Nephron progenitor cell (in vitro differentiated cells): Measurements from ENCODE around the gene PHF21B.

Source experiments
- DNase-seq: peaks from one replicate; pipeline ENCODE4 v3.0.0; 2021
- H3K27ac Mint-ChIP-seq: 2 replicates; pipeline ENCODE4 v1.8.0; 2021; ENCODE audit warnings: mild to moderate bottlenecking, moderate library complexity, mixed read lengths
- H3K27me3 Mint-ChIP-seq: 2 replicates; pipeline ENCODE4 v1.8.0; 2021; ENCODE audit warnings: mild to moderate bottlenecking, low read depth, mixed read lengths; ENCODE audit not compliant: poor library complexity
- H3K36me3 Mint-ChIP-seq: 2 replicates; pipeline ENCODE4 v1.8.0; 2021; ENCODE audit warnings: low read depth, mixed read lengths
- H3K4me1 Mint-ChIP-seq: 2 replicates; pipeline ENCODE4 v1.8.0; 2021; ENCODE audit warnings: mixed read lengths
- H3K4me3 Mint-ChIP-seq: 2 replicates; pipeline ENCODE4 v1.8.0; 2021; ENCODE audit warnings: mild to moderate bottlenecking, moderate library complexity, mixed read lengths
- H3K9me3 Mint-ChIP-seq: 2 replicates; pipeline ENCODE4 v1.8.0; 2021; ENCODE audit warnings: mild to moderate bottlenecking, moderate library complexity, mixed read lengths
- CTCF ChIP-seq: fragments of 200-600 bp; sonication (generic); IDR thresholded peaks from 2 replicates; pipeline ENCODE4 v1.5.0; 2021; ENCODE audit warnings: antibody characterized with exemption

PHF21B gene

GRCh38 chr22:45014654-45015053 is 4.8 kb upstream of the PHF21B start:
- no peak for DNase-seq
- Mint-ChIP-seq H3K4me1 (peaks cover 18% of the 10 kb centered on the region), H3K4me3 (no peak overlapping the region), H3K9me3 (no peaks in the 10 kb centered on the region), H3K27me3 (peaks cover 31% of the 10 kb centered on the region), H3K27ac (no peak overlapping the region), H3K36me3 (no peaks in the 10 kb centered on the region)
- no peak for TF ChIP-seq CTCF

DNA sequence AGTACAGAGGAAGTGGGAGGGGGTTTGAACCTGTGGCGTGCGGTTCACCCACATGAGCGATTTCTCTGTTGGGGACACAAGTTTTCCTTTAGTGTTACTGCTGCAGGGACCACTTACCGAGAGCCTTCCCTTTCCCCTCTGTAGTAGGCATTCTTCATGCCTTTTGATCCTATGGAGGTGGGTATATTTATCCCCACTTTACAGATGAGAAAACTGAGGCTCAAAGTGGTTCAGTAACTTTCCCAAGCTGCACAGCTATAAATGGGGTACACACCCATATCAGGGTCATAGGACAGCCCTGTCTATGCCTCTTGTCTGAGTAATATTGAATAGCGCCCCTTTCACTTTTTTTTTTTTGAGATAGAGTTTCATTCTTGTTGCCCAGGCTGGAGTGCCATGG is 3.3 kb upstream of the PHF21B start:
- Mint-ChIP-seq H3K4me1 (peaks cover 18% of the 10 kb centered on the region), H3K9me3 (no peaks in the 10 kb centered on the region), H3K4me3 (no peak overlapping the region), H3K27ac (no peak overlapping the region), H3K36me3 (no peaks in the 10 kb centered on the region), H3K27me3 (peaks cover 20% of the 10 kb centered on the region)
- DNase-seq: no peak
- TF ChIP-seq CTCF: no peak

- DNase-seq: peak; percentile 29
- peak overlapping the region; percentile 93 for H3K4me3 Mint-ChIP-seq
- H3K27ac Mint-ChIP-seq: peak overlapping the region; percentile 92
- no peak for TF ChIP-seq CTCF
- peaks cover 15% of the 10 kb centered on the region for H3K27me3 Mint-ChIP-seq
- H3K36me3 Mint-ChIP-seq: peaks cover under 1% of the 10 kb centered on the region
- no peaks in the 10 kb centered on the region for H3K9me3 Mint-ChIP-seq
- peaks cover 29% of the 10 kb centered on the region for H3K4me1 Mint-ChIP-seq
These were observed 711 bp upstream of the PHF21B start for GRCh38 chr22:45010532-45010900.

GRCh38 chr22:45008751-45009605 is 827 bp downstream of the PHF21B start:
- no peak overlapping the region for H3K27ac Mint-ChIP-seq
- DNase-seq: peak; percentile 53

GRCh38 chr22:45008186-45008681 is 1.6 kb downstream of the PHF21B start:
- Mint-ChIP-seq H3K4me1 (peaks cover 52% of the 10 kb centered on the region), H3K4me3 (peak overlapping the region; percentile 80), H3K27ac (no peak overlapping the region), H3K36me3 (peaks cover 22% of the 10 kb centered on the region), H3K27me3 (peaks cover 8% of the 10 kb centered on the region), H3K9me3 (no peaks in the 10 kb centered on the region)
- TF ChIP-seq CTCF: no peak
- DNase-seq: peak; percentile 65

More at GRCh38 chr22:45008751-45009605, 827 bp downstream of the PHF21B start:
- peaks cover 15% of the 10 kb centered on the region for H3K36me3 Mint-ChIP-seq
- H3K9me3 Mint-ChIP-seq: no peaks in the 10 kb centered on the region
- TF ChIP-seq CTCF: no peak
- H3K27me3 Mint-ChIP-seq: peaks cover 8% of the 10 kb centered on the region
- peak overlapping the region; percentile 82 for H3K4me3 Mint-ChIP-seq
- H3K4me1 Mint-ChIP-seq: peaks cover 45% of the 10 kb centered on the region
